Thoracic aorta (tissue), 2 donors: ENCODE results near the gene RBMS1. TPM values are rescaled to one million over a fixed set of nuclear protein-coding genes. Genes with fewer than 3 reads are reported as not detected.

Experiments used
- ATAC-seq: fragments of 150-250 bp; one replicate; pipeline ENCODE4 v1.8.0; 2017; ENCODE audit warnings: low read depth; ENCODE audit not compliant: insufficient number of reproducible peaks, low FRiP score
- DNase-seq: peaks from one replicate; pipeline ENCODE4 v3.0.0-alpha.2; 2020; ENCODE audit warnings: low spot score
- H3K27ac ChIP-seq, 2 donors: fragments of 200-600 bp; sonication (generic); 1 replicate in 1 of 2; 2 replicates in 1 of 2; pipeline ENCODE4 v1.5.1; 2016; ENCODE audit warnings: mild to moderate bottlenecking in 2 of 2, moderate library complexity in 2 of 2
- H3K27me3 ChIP-seq: fragments of 200-600 bp; sonication (generic); replicated peaks from 2 replicates; pipeline ENCODE4 v1.6.0; 2016; ENCODE audit warnings: mild to moderate bottlenecking; ENCODE audit not compliant: insufficient read depth
- H3K36me3 ChIP-seq: fragments of 200-600 bp; sonication (generic); one replicate; pipeline ENCODE4 v1.5.1; 2016
- H3K4me1 ChIP-seq, 2 donors: fragments of 200-600 bp; sonication (generic); 1 replicate in 1 of 2; 2 replicates in 1 of 2; pipeline versions ENCODE4 v1.5.1 to v1.6.0; 2016; ENCODE audit warnings: low read depth in 2 of 2, mild to moderate bottlenecking in 1 of 2; ENCODE audit not compliant: control insufficient read depth in 1 of 2
- H3K4me3 ChIP-seq: fragments of 200-600 bp; sonication (generic); 2 replicates; pipeline ENCODE4 v1.5.1; 2016; ENCODE audit warnings: mild to moderate bottlenecking
- H3K9me3 ChIP-seq: fragments of 200-600 bp; sonication (generic); 2 replicates; pipeline ENCODE4 v1.5.1; 2016
- CTCF ChIP-seq: fragments of 200-600 bp; sonication (generic); IDR thresholded peaks from one replicate; pipeline ENCODE4 v1.5.1; 2019; ENCODE audit warnings: antibody characterized with exemption
- total RNA-seq, 2 donors: library from RNA; depleted of rRNA; stranded (reverse); fragments of >200 nt; gene quantifications; one replicate each; pipeline versions ENCODE4 v1.1.0 to v1.2.3, GENCODE V29; 2016

The RBMS1 gene
- total RNA-seq, 2 donors from 2014 or later: 98.7 to 179 TPM

GRCh38 chr2:160322320-160322719 is 171.3 kb downstream of the RBMS1 start:
- Histone ChIP-seq H3K4me1 (peaks cover 15 to 51% of the 10 kb centered on the region in 2 donors), H3K36me3 (no peaks in the 10 kb centered on the region), H3K27ac (no peak overlapping the region), H3K9me3 (no peaks in the 10 kb centered on the region), H3K27me3 (no peaks in the 10 kb centered on the region), H3K4me3 (no peak overlapping the region)
- ATAC-seq (no peak), DNase-seq (no peak)
- TF ChIP-seq CTCF: no peak

- Histone ChIP-seq H3K27me3 (no peaks in the 10 kb centered on the region), H3K36me3 (no peaks in the 10 kb centered on the region), H3K27ac (no peak overlapping the region), H3K4me1 (peaks cover 26 to 51% of the 10 kb centered on the region in 2 donors), H3K4me3 (no peak overlapping the region), H3K9me3 (no peaks in the 10 kb centered on the region)
- ATAC-seq (no peak), DNase-seq (no peak)
- no peak for TF ChIP-seq CTCF
Observed at GRCh38 chr2:160321006-160321405, 172.6 kb downstream of the RBMS1 start.

GRCh38 chr2:160319700-160320099 is 173.9 kb downstream of the RBMS1 start:
- no peaks in the 10 kb centered on the region for H3K27me3 ChIP-seq
- ATAC-seq (no peak), DNase-seq (no peak)
- no peak overlapping the region for H3K4me3 ChIP-seq
- no peaks in the 10 kb centered on the region for H3K9me3 ChIP-seq
- H3K36me3 ChIP-seq: no peaks in the 10 kb centered on the region
- no peak overlapping the region for H3K27ac ChIP-seq
- TF ChIP-seq CTCF: no peak
- H3K4me1 ChIP-seq: peaks cover 31 to 53% of the 10 kb centered on the region in 2 donors

- H3K27me3 ChIP-seq: no peaks in the 10 kb centered on the region
- H3K4me1 ChIP-seq: peaks cover 40 to 62% of the 10 kb centered on the region in 2 donors
- TF ChIP-seq CTCF: no peak
- DNase-seq (no peak), ATAC-seq (no peak)
- no peaks in the 10 kb centered on the region for H3K9me3 ChIP-seq
- H3K4me3 ChIP-seq: no peak overlapping the region
- no peak overlapping the region for H3K27ac ChIP-seq
- no peaks in the 10 kb centered on the region for H3K36me3 ChIP-seq
Observed at GRCh38 chr2:160318218-160318617, 175.4 kb downstream of the RBMS1 start.

- DNase-seq (no peak), ATAC-seq (no peak)
- Histone ChIP-seq H3K4me1 (peaks cover 40 to 60% of the 10 kb centered on the region in 2 donors), H3K36me3 (no peaks in the 10 kb centered on the region), H3K4me3 (no peak overlapping the region), H3K27ac (peak overlapping the region in 1 of 2 donors; percentile 24), H3K9me3 (no peaks in the 10 kb centered on the region), H3K27me3 (no peaks in the 10 kb centered on the region)
- no peak for TF ChIP-seq CTCF
Observed at GRCh38 chr2:160317181-160318099, 176.2 kb downstream of the RBMS1 start.
